Astrocyte of the spinal cord (primary cell): ENCODE data around the gene MAPK8IP1.

Experiments
- DNase-seq: peaks from one replicate; pipeline ENCODE4 v3.0.0; 2011; ENCODE audit warnings: low read depth, low spot score
- H3K4me3 ChIP-seq: 2 replicates; pipeline ENCODE4 v1.5.1; 2011; ENCODE audit warnings: low read depth, mild to moderate bottlenecking, low read length, moderate library complexity
- CTCF ChIP-seq: IDR thresholded peaks from 2 replicates; pipeline ENCODE4 v1.5.1; 2012; ENCODE audit warnings: low read depth, mild to moderate bottlenecking, low read length, inconsistent platforms
- in situ Hi-C: cut with HindIII; loops from 2 replicates; pipeline ENCODE4 v1.10.0; 2017; ENCODE audit warnings: low sequenced_read_pairs

Gene MAPK8IP1

GRCh38 chr11:45907911-45908370, 22.5 kb downstream of the MAPK8IP1 start:
- TF ChIP-seq CTCF, result no peak
- no peak overlapping the region for H3K4me3 ChIP-seq
- in situ Hi-C loops, result no loop called here
- DNase-seq, result no peak

GRCh38 chr11:45909594-45910475, 24.4 kb downstream of the MAPK8IP1 start:
- H3K4me3 ChIP-seq, result no peak overlapping the region
- no peak for TF ChIP-seq CTCF
- no peak for DNase-seq
- in situ Hi-C loops, result no loop called here

- no peak for DNase-seq
- TF ChIP-seq CTCF, result no peak
- H3K4me3 ChIP-seq, result no peak overlapping the region
- in situ Hi-C loops, result no loop called here
Observed at GRCh38 chr11:45910623-45911022, 25.2 kb downstream of the MAPK8IP1 start.

- TF ChIP-seq CTCF, result no peak
- in situ Hi-C loops, result no loop called here
- H3K4me3 ChIP-seq, result no peak overlapping the region
- DNase-seq, result no peak
Observed at GRCh38 chr11:45913514-45913913, 28.1 kb downstream of the MAPK8IP1 start.

GRCh38 chr11:45913942-45914635, 28.6 kb downstream of the MAPK8IP1 start:
- TF ChIP-seq CTCF, result no peak
- no peak for DNase-seq
- H3K4me3 ChIP-seq, result no peak overlapping the region
- in situ Hi-C loops, result no loop called here

- no peak overlapping the region for H3K4me3 ChIP-seq
- in situ Hi-C loops, result no loop called here
- TF ChIP-seq CTCF, result no peak
- no peak for DNase-seq
Observed at GRCh38 chr11:45915446-45915845, 30.0 kb downstream of the MAPK8IP1 start.
